HepG2 (cell line): ENCODE measurements around the gene LRRC8E. TPM values are rescaled to one million over a fixed set of nuclear protein-coding genes. Genes with fewer than 3 reads are reported as not detected.

ENCODE experiments used
- GPBP1L1 ChIP-seq: sonication (generic); formaldehyde crosslinking; IDR thresholded peaks from 2 replicates; pipeline ENCODE4 v1.5.0; 2020; ENCODE audit warnings: mild to moderate bottlenecking, missing genetic modification reagents
- HDAC1 ChIP-seq: sonication (generic); formaldehyde crosslinking; IDR thresholded peaks from 2 replicates; pipeline ENCODE4 v1.5.1; 2020; ENCODE audit warnings: mild to moderate bottlenecking, missing genetic modification reagents
- JDP2 ChIP-seq: sonication (generic); formaldehyde crosslinking; IDR thresholded peaks from 2 replicates; pipeline ENCODE4 v1.8.1; 2022; ENCODE audit warnings: missing genetic modification reagents, borderline replicate concordance
- KDM2A ChIP-seq: sonication (generic); formaldehyde crosslinking; IDR thresholded peaks from 2 replicates; pipeline ENCODE4 v1.4.0; 2020; ENCODE audit warnings: low read depth, missing genetic modification reagents, borderline replicate concordance
- KLF16 ChIP-seq, 2 experiments: sonication (generic) in 1 of 2; formaldehyde crosslinking in 1 of 2; IDR thresholded peaks; 2 replicates each; pipeline versions ENCODE4 v1.6.1 to v1.8.0; 2016 to 2023; ENCODE audit warnings: missing genetic modification reagents in 2 of 2, missing compliant biosample characterization in 1 of 2
- MAF1 ChIP-seq: sonication (generic); formaldehyde crosslinking; IDR thresholded peaks from 2 replicates; pipeline ENCODE4 v1.5.0; 2020; ENCODE audit warnings: missing genetic modification reagents, borderline replicate concordance
- NCOA2 ChIP-seq: sonication (generic); formaldehyde crosslinking; IDR thresholded peaks from 2 replicates; pipeline ENCODE4 v1.8.0; 2022; ENCODE audit warnings: inconsistent platforms
- PATZ1 ChIP-seq: sonication (generic); formaldehyde crosslinking; IDR thresholded peaks from 2 replicates; pipeline ENCODE4 v1.4.0; 2020; ENCODE audit warnings: missing genetic modification reagents
- PITX1 ChIP-seq: sonication (generic); formaldehyde crosslinking; IDR thresholded peaks from 2 replicates; pipeline ENCODE4 v1.5.1; 2020; ENCODE audit warnings: mild to moderate bottlenecking, missing genetic modification reagents
- POLR2A ChIP-seq, 2 experiments: IDR thresholded peaks; 2 replicates each; pipeline ENCODE4 v1.6.1; 2011; ENCODE audit warnings: low read depth in 2 of 2, low read length in 2 of 2, mild to moderate bottlenecking in 1 of 2, moderate library complexity in 1 of 2; ENCODE audit not compliant: insufficient read depth in 1 of 2
- POLR2G ChIP-seq: fragments of 200-400 bp; formaldehyde crosslinking; IDR thresholded peaks from 2 replicates; pipeline ENCODE4 v1.6.1; 2018; ENCODE audit warnings: mild to moderate bottlenecking, low read depth, low read length, moderate library complexity
- RBFOX2 ChIP-seq: fragments of 200-400 bp; formaldehyde crosslinking; IDR thresholded peaks from 2 replicates; pipeline ENCODE4 v1.6.1; 2017; ENCODE audit warnings: low read depth, mild to moderate bottlenecking, low read length
- RELA ChIP-seq: sonication (generic); formaldehyde crosslinking; IDR thresholded peaks from 2 replicates; pipeline ENCODE4 v1.4.0; 2020; ENCODE audit warnings: missing genetic modification reagents
- SAP130 ChIP-seq: IDR thresholded peaks from 2 replicates; pipeline ENCODE4 v1.6.1; 2016; ENCODE audit warnings: low read depth
- SMARCC2 ChIP-seq: fragments of 450-650 bp; IDR thresholded peaks from 2 replicates; pipeline ENCODE4 v1.6.1; 2017; ENCODE audit warnings: antibody characterized with exemption, mild to moderate bottlenecking
- ZEB1 ChIP-seq: IDR thresholded peaks from 2 replicates; pipeline ENCODE4 v1.6.1; 2012; ENCODE audit warnings: mild to moderate bottlenecking, low read depth, inconsistent platforms; ENCODE audit not compliant: insufficient replicate concordance
- ZFP37 ChIP-seq: sonication (generic); formaldehyde crosslinking; IDR thresholded peaks from 2 replicates; pipeline ENCODE4 v1.4.0; 2020; ENCODE audit warnings: missing genetic modification reagents, borderline replicate concordance
- ZFP41 ChIP-seq: sonication (generic); formaldehyde crosslinking; IDR thresholded peaks from 2 replicates; pipeline ENCODE4 v1.4.0; 2020; ENCODE audit warnings: mild to moderate bottlenecking, missing genetic modification reagents, borderline replicate concordance
- ZNF205 ChIP-seq: IDR thresholded peaks from 2 replicates; pipeline ENCODE4 v1.6.1; 2018; ENCODE audit warnings: missing biosample characterization, missing genetic modification reagents
- ZNF224 ChIP-seq: sonication (generic); formaldehyde crosslinking; IDR thresholded peaks from 2 replicates; pipeline ENCODE4 v1.5.0; 2020; ENCODE audit warnings: mild to moderate bottlenecking, missing genetic modification reagents
- ZNF276 ChIP-seq: sonication (generic); formaldehyde crosslinking; IDR thresholded peaks from 2 replicates; pipeline ENCODE4 v1.4.0; 2020; ENCODE audit warnings: mild to moderate bottlenecking, low read depth, missing genetic modification reagents
- ZNF513 ChIP-seq: sonication (generic); formaldehyde crosslinking; conservative IDR thresholded peaks from 2 replicates; pipeline ENCODE4 v1.5.0; 2020; ENCODE audit warnings: missing genetic modification reagents
- ZNF569 ChIP-seq: sonication (generic); formaldehyde crosslinking; IDR thresholded peaks from 2 replicates; pipeline ENCODE4 v1.5.0; 2020; ENCODE audit warnings: mild to moderate bottlenecking, missing genetic modification reagents, moderate library complexity, borderline replicate concordance
- polyA plus RNA-seq, 8 experiments: library from polyadenylated mRNA; depleted of rRNA in 3 of 8; stranded (reverse) in 7 of 8; unstranded in 1 of 8; fragments of >200 nt; fragmentation: Illumina TruSeq in 4 of 8; extraction: Trizol in 4 of 8; gene quantifications; 2 replicates each; pipeline versions ENCODE4 v1.2.1 to v1.2.3, GENCODE V29; 2011 to 2016; ENCODE audit warnings: low read depth in 4 of 8, missing spikeins in 1 of 8, mixed read lengths in 1 of 8; ENCODE audit not compliant: insufficient read depth in 1 of 8
- total RNA-seq, 5 experiments: library from RNA; depleted of rRNA; stranded (reverse); fragments of >200 nt; fragmentation: Illumina TruSeq; extraction: Trizol; gene quantifications; 2 replicates each; pipeline ENCODE4 v1.2.3, GENCODE V29; 2016; ENCODE audit warnings: low read depth in 1 of 5

LRRC8E gene
- total and polyA plus RNA-seq, 2 of the 13 experiments (the other 11 are each of a cell fraction or from before 2014, with no cell fraction given), result 8.0 to 10.3 TPM

GRCh38 chr19:7926021-7926726 lies 37.9 kb downstream of the LRRC8E start, which contains the start of gene CTXN1 (continued):
- no peak for TF ChIP-seq PATZ1
- TF ChIP-seq SAP130 (CRISPR knock-in tag), result 0 out of 2 replicates have a peak, but pooled peaks have one; percentile 19
- no peak for TF ChIP-seq ZNF276 (CRISPR knock-in tag)
- peak; percentile 29; the same call in 1 of the 2 replicates for TF ChIP-seq RBFOX2
- peak in 1 of 2 experiments; percentile 15; a peak in 1 of 4 replicates for TF ChIP-seq POLR2A (IDR thresholded peaks at IDR 0.05; ENCODE audit: insufficient read depth in 1 of 2, low read depth in 2 of 2, low read length in 2 of 2)
- no peak for TF ChIP-seq GPBP1L1 (CRISPR knock-in tag)
- TF ChIP-seq SMARCC2, result no peak
- peak; percentile 50; the same call in 1 of the 2 replicates for TF ChIP-seq POLR2G
- TF ChIP-seq ZEB1, result no peak
- no peak for TF ChIP-seq MAF1 (CRISPR knock-in tag)
- no peak for TF ChIP-seq ZNF205 (CRISPR knock-in tag)
- TF ChIP-seq ZNF513, result no peak
- no peak for TF ChIP-seq HDAC1 (CRISPR knock-in tag)
- TF ChIP-seq RELA (CRISPR knock-in tag), result no peak
- TF ChIP-seq PITX1 (CRISPR knock-in tag), result no peak
- no peak for TF ChIP-seq ZFP37 (CRISPR knock-in tag)
- no peak for TF ChIP-seq ZNF224 (CRISPR knock-in tag)
- TF ChIP-seq ZNF569 (CRISPR knock-in tag), result no peak
- TF ChIP-seq KLF16 (CRISPR knock-in tag; IDR thresholded peaks at IDR 0.05), result no peak
- TF ChIP-seq JDP2 (CRISPR knock-in tag), result no peak
- peak; percentile 55; the same call in 1 of the 2 replicates for TF ChIP-seq KDM2A (CRISPR knock-in tag)
- TF ChIP-seq ZFP41, result no peak
- TF ChIP-seq NCOA2 (CRISPR knock-in tag), result no peak
